ENCODE results near the gene ECHDC1.
A peak's percentile ranks its signal among the peaks of the same experiment; 100 is the strongest.
"Not testable (repeated sequence)": the region's sequence is repeated elsewhere in the genome, so short reads cannot be mapped to it uniquely, and the experiment has no call there.

The ECHDC1 gene

DNA sequence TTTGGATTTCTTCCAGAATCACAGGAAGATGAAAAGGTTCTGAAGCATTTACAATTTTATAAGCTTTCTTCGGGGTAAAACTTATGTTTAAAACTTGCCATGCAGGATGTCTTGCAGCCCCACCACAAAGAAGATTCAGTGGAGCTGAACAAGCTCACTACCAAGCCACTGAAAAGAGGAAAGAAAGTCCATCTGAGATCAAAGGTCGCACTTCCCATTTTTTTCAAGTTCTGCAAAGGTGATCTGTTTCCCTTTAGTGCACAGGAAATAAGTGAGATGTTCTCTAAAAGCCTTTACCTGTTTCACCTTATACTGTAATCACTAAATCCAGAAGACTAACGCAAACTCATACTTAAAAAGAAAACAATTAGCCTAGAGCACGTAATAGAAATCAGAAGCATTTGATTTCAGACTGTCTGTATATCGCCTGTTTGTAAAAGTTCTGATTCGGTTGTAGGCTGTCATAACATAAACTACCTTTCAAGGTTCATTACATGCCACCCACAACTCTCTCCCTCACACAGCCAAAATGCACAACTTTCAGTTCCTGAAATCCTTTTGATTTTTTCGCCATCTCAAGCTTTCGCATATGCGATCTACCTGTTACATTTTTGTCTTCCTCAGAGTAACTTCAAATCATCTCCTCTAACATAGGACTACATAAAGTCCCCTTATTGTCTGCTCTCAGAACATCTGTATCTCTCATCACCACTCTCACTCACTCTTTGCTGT is 1.8 kb downstream of the ECHDC1 start:
- DNase-seq = no peak

DNA sequence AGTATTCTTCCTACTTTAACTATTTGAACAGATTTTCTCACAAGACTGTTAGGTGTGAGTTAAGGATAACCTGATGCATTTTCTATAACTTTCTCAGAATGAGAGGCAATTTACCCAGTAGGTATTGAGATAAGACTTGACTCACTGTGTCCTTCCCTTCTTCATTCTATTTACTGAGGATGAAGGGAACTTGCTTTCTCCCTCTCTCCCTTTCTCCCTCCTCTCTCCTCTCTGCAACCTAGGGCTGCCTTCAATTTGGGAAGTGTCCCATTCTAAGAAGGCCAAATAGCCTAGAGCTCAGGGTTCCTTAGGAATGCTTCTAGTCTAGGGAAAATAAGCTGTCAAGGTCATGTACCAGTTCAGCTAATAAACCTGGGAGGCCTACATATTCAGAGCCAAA is 3.2 kb downstream of the ECHDC1 start:
- DNase-seq = no peak

DNA sequence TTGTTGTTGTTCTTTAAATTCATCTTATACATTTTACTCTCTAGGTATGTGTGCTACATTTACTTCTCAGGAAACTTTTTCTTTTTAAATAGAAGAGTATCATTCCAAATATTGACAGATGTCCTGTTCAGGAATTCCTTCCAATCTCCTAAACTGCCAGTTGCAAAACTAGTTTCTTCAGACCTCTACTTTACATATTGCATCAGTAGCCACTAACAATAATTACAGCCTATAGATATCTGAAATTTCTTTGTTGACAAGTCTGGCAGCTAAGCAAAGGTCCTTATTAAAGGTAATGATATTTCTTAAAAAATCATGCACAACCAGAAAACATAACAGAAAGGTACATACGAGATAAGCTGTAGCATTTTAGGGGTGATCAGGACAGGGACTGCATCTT is 4.5 kb downstream of the ECHDC1 start:
- DNase-seq = no peak

DNA sequence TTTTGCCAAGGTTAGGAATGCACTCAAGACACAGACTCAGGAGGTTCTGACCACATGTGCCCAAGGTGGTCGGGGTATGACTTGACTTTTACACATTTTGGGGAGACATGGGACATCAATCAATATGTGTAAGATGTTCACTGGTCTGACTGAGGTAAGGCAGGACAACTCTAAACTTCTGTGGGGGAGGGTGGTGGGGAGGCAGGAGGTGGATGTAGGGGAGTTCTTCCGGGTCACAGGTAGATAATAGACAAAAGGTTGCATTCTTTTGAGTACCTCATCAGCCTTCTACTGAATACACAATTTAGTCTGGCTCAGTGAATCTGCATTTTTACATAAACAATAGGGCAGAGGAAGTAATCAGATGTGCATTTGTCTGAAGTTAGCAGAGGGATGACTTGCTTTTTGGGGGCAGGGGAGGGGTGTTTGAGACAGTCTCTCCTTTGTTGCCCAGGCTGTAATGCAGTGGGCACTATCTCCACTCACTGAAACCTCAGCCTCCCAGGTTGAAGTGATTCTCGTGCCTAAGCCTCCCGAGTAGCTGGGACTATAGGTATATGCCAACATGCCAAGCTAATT is 10.9 kb downstream of the ECHDC1 start:
- DNase-seq = no peak

DNA sequence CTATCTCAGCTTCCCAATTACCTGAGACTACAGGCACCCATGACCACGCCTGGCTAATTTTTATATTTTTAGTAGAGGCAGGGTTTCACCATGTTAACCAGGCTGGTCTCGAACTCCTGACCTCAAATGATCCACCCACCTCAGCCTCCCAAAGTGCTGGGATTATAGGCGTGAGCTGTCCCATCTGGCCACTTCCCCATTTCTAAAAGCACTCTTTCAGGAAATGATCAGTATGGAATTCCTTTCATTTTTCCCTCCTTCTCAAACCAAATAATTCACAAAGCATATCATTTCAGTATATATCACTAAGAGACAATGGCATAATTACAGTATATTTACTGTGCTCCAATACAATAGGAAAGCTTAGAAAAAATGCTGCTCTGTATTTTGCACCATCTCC is 12.2 kb downstream of the ECHDC1 start:
- not testable (repeated sequence) for DNase-seq

GRCh38 chr6:127328043-127328609 is 15.3 kb downstream of the ECHDC1 start:
- no peak for DNase-seq

GRCh38 chr6:127319686-127320085 is 23.7 kb downstream of the ECHDC1 start:
- no peak for DNase-seq

- no peak for DNase-seq
These were observed 25.9 kb downstream of the ECHDC1 start for GRCh38 chr6:127317388-127318128.

- DNase-seq = no peak
These were observed 37.7 kb downstream of the ECHDC1 start for GRCh38 chr6:127305741-127306140.

GRCh38 chr6:127303917-127304316 is 39.5 kb downstream of the ECHDC1 start:
- DNase-seq = no peak

DNA sequence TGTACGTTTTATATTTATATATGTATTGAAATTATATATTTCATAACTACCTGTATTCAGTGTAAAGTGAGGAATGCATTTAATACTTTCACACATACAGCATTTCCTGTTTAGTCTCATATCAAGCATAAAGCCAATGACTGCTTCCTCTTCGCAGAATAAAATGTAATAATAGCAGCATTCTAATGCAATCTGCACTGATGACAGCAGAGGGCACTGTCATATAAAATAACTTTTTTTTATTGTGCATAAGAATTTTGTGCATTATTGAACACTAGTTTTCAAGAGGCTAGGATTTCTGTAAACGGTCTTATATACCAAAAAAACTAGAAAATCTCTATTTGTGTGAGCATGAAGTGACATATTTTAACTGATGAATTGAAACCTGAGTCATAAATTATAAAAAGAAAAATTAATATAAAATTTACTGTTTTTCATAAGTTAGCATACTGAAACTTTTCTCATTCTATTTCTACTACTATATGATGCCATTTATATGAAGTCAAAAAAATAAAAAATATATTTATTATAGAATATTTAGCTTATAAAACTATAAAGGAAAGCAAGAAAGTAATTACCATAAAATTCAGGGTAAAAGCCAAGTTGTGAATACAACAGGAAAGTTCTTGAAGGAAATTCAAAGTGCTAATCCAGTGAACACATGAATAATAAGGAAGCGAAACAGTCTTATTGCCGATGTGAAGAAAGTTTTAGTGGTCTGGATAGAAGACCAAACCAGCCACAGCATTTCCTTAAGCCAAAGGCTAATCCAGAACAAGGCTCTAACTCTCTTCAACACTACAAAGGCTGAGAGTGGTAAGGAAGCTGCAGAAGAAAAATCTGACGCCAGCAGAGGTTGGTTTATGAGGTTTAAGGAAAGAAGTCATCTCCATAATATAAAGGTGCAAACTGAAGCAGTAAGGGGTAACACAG is 40.4 kb downstream of the ECHDC1 start:
- DNase-seq = peak; percentile 85

GRCh38 chr6:127301199-127301700 is 42.2 kb downstream of the ECHDC1 start:
- no peak for DNase-seq

DNA sequence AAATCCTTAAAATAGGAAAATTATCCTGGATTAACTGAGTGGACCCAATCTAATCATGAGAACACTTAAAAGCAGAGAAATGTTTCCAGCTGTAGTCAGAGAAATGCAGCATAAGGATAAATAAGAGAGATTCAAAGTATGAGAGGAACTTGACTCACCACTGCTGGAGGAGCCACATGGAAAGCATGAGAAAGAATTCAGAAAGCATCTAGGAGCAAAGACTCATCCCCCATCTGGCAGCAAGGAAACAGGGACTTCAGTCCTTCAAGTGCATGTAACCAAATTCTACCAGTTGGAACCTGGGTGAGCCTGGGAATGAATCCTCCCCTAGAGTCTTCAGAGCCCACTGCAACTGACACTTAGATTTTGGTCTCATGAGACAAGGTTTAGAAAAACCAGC is 43.0 kb downstream of the ECHDC1 start:
- DNase-seq = no peak

- DNase-seq = no peak
These were observed 43.7 kb downstream of the ECHDC1 start for GRCh38 chr6:127299522-127300240.

- no peak for DNase-seq
These were observed 44.9 kb downstream of the ECHDC1 start for GRCh38 chr6:127298475-127298874.

DNA sequence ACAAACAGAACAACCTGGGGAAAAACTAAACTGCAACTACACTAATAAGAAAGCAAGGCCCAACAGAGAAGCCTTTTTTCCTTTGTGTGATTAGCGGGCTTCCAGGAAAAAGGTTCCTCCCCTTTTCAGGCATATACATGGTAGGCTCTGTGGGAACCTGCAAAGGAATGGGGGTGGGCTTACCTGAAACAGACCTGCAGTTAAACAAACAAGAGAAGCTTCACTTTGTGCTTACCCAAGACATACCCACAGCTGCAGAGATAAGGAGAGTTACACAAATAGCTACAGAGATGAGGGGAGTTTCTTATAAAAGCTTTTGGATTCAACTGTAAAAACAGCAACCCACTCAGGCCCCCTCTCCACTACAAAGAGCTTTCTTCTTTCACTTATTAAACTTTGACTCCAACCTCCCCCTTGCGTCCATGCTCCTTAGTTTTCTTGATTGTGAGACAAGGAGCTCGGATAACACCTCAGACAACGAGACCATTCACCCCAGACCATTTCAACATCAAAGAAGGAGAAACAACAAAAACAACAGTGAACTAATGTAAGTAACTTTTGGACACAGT is 45.8 kb downstream of the ECHDC1 start:
- no peak for DNase-seq

DNA sequence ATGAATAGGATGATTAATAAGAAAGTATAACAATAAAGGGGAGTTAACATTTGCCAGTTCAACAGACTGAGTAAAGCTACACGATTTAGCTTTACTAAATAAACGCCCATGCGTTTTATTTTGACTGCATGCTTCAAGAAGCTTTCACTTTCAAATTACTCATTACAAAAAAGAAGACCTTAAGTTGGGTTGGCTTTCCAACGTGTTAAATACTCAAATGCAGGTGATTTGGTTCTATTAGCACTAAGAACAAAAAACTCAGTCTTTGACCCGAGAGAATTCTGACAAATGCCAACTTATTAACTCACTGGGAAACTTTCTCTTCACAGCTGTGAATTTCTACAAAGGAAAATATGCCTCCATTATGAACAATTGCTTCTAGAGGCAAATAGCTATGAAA is 51.9 kb downstream of the ECHDC1 start:
- DNase-seq = no peak

DNA sequence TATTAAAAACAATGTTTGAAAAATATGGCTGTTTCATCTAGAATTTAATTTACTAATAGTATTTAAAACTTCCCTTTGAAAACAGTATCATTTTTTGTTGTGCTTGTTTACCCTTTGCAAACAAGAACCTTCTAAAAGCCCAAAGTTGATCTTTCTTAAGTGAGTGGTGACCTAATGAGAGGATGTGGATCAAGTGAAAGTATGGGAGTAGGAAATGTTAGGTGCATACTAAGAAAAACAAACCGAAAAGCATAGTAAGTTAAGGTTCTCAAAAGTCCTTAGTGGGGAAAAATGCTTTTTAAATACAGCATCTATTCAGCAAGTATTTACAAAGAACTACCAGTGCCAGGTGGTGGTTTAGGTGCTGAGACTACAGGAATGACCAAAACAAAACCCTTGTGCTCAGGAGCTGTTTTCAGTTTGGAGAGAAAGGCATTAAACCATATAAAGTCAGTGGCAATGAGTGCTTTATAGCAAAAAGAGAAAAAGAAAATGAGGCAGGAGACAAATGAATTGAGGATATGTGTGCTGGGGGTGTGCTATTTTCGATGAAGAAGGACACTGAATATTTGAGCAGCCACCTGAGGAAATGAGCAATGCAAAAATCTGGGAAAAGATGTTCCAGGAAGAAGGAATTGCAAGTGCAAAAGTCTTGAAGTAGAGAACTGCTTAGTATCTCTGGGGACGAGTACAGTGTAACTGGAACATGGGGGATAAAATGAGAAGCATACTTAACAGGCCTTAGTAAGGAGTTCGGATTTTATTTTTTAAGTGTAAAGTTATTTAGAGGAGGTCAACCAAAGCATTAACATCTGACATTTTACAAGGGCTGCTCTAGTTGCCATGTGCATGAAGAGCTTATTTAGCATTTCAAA is 52.8 kb downstream of the ECHDC1 start:
- DNase-seq = no peak

DNA sequence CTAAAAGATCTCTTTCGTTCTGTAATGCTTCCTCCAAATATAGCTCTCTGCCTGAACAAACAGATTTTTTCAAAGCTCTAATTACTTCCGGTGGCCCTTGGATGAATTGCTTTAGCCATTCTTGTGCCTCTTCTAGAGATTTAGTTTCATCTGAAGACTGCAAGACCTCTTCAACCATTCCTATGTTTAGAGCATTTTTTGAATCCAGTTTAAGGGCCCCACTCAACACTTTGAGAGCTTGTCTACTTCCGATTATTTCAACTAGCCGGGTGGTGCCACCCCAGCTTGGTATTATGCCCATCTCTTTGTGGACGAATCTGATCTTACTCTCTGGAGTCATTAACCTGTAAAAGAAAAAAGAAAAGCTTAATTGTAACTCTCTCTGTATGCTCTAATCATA is 53.5 kb downstream of the ECHDC1 start:
- DNase-seq = no peak

GRCh38 chr6:127288705-127289104 is 54.7 kb downstream of the ECHDC1 start:
- DNase-seq = no peak

All from hematopoietic multipotent progenitor cell treated with erythropoietin and hydrocortisone succinate and interleukin-3 and kit ligand, for 4 days (in vitro differentiated cells).